PC-3 (cell line): ENCODE data around the gene SALL4.

Experiments
- CTCF ChIP-seq: fragments of 300-600 bp; sonication (generic); conservative IDR thresholded peaks from 2 replicates; pipeline ENCODE4 v1.5.1; 2017; ENCODE audit warnings: antibody characterized with exemption, low read depth, mild to moderate bottlenecking, low read length
- EZH2 ChIP-seq: fragments of 300-600 bp; sonication (generic); IDR thresholded peaks from one replicate; pipeline ENCODE4 v1.6.1; 2017; ENCODE audit warnings: antibody characterized with exemption, mild to moderate bottlenecking, low read length; ENCODE audit not compliant: unreplicated experiment

GRCh38 chr20:51810155-51811041 is 8.1 kb upstream of the SALL4 start:
- TF ChIP-seq CTCF (peak; percentile 43), EZH2 (no peak)
